Mesenchymal stem cell (in vitro differentiated cells and primary cell): ENCODE results near the gene TAAR9.

Experiments
- DNase-seq: peaks from one replicate; pipeline ENCODE4 v3.0.0-alpha.2; 2013
- H2AFZ ChIP-seq: one replicate; pipeline ENCODE4 v1.6.1; 2013; ENCODE audit warnings: low read depth, mild to moderate bottlenecking, control low read depth, inconsistent platforms, low read length, moderate library complexity
- H2AK5ac ChIP-seq: 2 replicates; pipeline ENCODE4 v1.6.1; 2013; ENCODE audit warnings: low read length, moderate library complexity, mild to moderate bottlenecking, inconsistent platforms; ENCODE audit not compliant: severe bottlenecking
- H2BK120ac ChIP-seq: one replicate; pipeline ENCODE4 v1.6.1; 2013; ENCODE audit warnings: low read depth, mild to moderate bottlenecking, inconsistent platforms, low read length, moderate library complexity
- H2BK12ac ChIP-seq, 2 experiments: one replicate each; pipeline ENCODE4 v1.6.1; 2013; ENCODE audit warnings: inconsistent platforms in 2 of 2, low read length in 2 of 2, mild to moderate bottlenecking in 2 of 2, moderate library complexity in 2 of 2, control low read depth in 1 of 2
- H2BK15ac ChIP-seq: one replicate; pipeline ENCODE4 v1.6.1; 2013; ENCODE audit warnings: mild to moderate bottlenecking, low read depth, inconsistent platforms; ENCODE audit not compliant: poor library complexity, severe bottlenecking
- H2BK5ac ChIP-seq: 2 replicates; pipeline ENCODE4 v1.6.1; 2013; ENCODE audit warnings: low read depth, mild to moderate bottlenecking, low read length, control low read depth, inconsistent platforms; ENCODE audit not compliant: poor library complexity, severe bottlenecking
- H3K14ac ChIP-seq, 2 experiments: one replicate each; pipeline ENCODE4 v1.6.1; 2013; ENCODE audit warnings: inconsistent platforms in 2 of 2, low read length in 2 of 2, control low read depth in 1 of 2, mild to moderate bottlenecking in 1 of 2, moderate library complexity in 1 of 2
- H3K18ac ChIP-seq, 2 experiments: one replicate each; pipeline ENCODE4 v1.6.1; 2013; ENCODE audit warnings: inconsistent platforms in 2 of 2, low read length in 2 of 2, control low read depth in 1 of 2, low read depth in 1 of 2, mild to moderate bottlenecking in 1 of 2
- H3K23ac ChIP-seq, 2 experiments: one replicate each; pipeline ENCODE4 v1.6.1; 2013; ENCODE audit warnings: inconsistent platforms in 2 of 2, low read length in 2 of 2, mild to moderate bottlenecking in 2 of 2, moderate library complexity in 2 of 2, control low read depth in 1 of 2
- H3K27ac ChIP-seq: 2 replicates; pipeline ENCODE4 v1.5.1; 2013; ENCODE audit warnings: mild to moderate bottlenecking, moderate library complexity, low read length, control low read depth, inconsistent platforms; ENCODE audit not compliant: poor library complexity, severe bottlenecking
- H3K27me3 ChIP-seq, 2 experiments: 2 replicates each; pipeline versions ENCODE4 v1.6.1 to v1.7.0; 2013; ENCODE audit warnings: low read length in 2 of 2, mild to moderate bottlenecking in 2 of 2, moderate library complexity in 2 of 2, control low read depth in 1 of 2, inconsistent platforms in 1 of 2; ENCODE audit not compliant: control insufficient read depth in 1 of 2, insufficient read depth in 1 of 2
- H3K36me3 ChIP-seq, 2 experiments: 2 replicates each; pipeline versions ENCODE4 v1.6.1 to v1.7.0; 2013; ENCODE audit warnings: low read length in 2 of 2, control low read depth in 1 of 2, inconsistent platforms in 1 of 2, low read depth in 1 of 2, mild to moderate bottlenecking in 1 of 2; ENCODE audit not compliant: insufficient read depth in 2 of 2, control insufficient read depth in 1 of 2
- H3K4ac ChIP-seq, 2 experiments: one replicate each; pipeline ENCODE4 v1.6.1; 2013; ENCODE audit warnings: inconsistent platforms in 2 of 2, low read length in 2 of 2, mild to moderate bottlenecking in 2 of 2, moderate library complexity in 2 of 2, control low read depth in 1 of 2, low read depth in 1 of 2
- H3K4me1 ChIP-seq: 2 replicates; pipeline ENCODE4 v1.6.1; 2013; ENCODE audit warnings: low read depth, low read length, control low read depth; ENCODE audit not compliant: control insufficient read depth, insufficient read depth
- H3K4me2 ChIP-seq: 2 replicates; pipeline ENCODE4 v1.6.1; 2013; ENCODE audit warnings: low read length, mild to moderate bottlenecking, inconsistent platforms; ENCODE audit not compliant: poor library complexity, severe bottlenecking
- H3K4me3 ChIP-seq, 2 experiments: 2 replicates each; pipeline versions ENCODE4 v1.5.1 to v1.7.0; 2013; ENCODE audit warnings: low read length in 2 of 2, mild to moderate bottlenecking in 2 of 2, control low read depth in 1 of 2, low read depth in 1 of 2; ENCODE audit not compliant: insufficient read depth in 1 of 2
- H3K79me1 ChIP-seq: replicated peaks from 2 replicates; pipeline ENCODE4 v1.6.1; 2013; ENCODE audit warnings: mild to moderate bottlenecking, control low read depth, low read length, inconsistent platforms; ENCODE audit not compliant: poor library complexity, severe bottlenecking
- H3K9ac ChIP-seq: 2 replicates; pipeline ENCODE4 v1.7.0; 2013; ENCODE audit warnings: mild to moderate bottlenecking, low read length, moderate library complexity
- H3K9me3 ChIP-seq: 2 replicates; pipeline ENCODE4 v1.7.0; 2013; ENCODE audit warnings: mild to moderate bottlenecking, low read length; ENCODE audit not compliant: control insufficient read depth
- H4K8ac ChIP-seq: one replicate; pipeline ENCODE4 v1.6.1; 2013; ENCODE audit warnings: inconsistent platforms, mild to moderate bottlenecking, low read length, moderate library complexity
- H4K91ac ChIP-seq: one replicate; pipeline ENCODE4 v1.6.1; 2013; ENCODE audit warnings: mild to moderate bottlenecking, low read length, inconsistent platforms
- WGBS: methylation state at CpG from one replicate; pipeline ENCODE4 v1.1.7; 2013; ENCODE audit warnings: mixed read lengths; 5-methylcytosine and 5-hydroxymethylcytosine counted together

The TAAR9 gene

DNA sequence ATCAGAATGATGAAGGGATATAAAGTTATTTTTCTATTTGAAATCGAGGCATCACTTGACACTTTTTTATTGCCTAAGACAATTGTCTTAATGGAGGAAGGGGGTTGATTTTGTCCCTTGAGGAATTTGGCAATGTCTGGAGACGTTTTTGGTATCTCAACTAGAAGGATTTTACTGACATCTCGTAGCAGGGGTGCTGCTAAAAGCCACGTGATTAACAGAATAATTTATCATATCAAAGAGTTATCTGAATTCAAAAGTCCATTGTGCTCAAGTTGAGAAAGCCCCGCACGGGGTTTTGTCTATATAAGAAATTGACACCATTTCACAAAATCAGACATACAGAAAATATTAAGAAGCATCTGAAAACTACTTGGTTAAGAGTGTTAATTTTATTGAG, 30.5 kb downstream of the TAAR9 start:
- no peak overlapping the region for H2AK5ac ChIP-seq
- H3K4ac ChIP-seq = no peak overlapping the region
- H2BK15ac ChIP-seq = no peak overlapping the region
- no peak overlapping the region for H3K4me2 ChIP-seq
- no peaks in the 10 kb centered on the region for H3K36me3 ChIP-seq
- no peaks in the 10 kb centered on the region for H3K79me1 ChIP-seq
- no peak overlapping the region for H4K8ac ChIP-seq
- H2BK12ac ChIP-seq = no peak overlapping the region
- no peak overlapping the region for H3K23ac ChIP-seq
- no peak overlapping the region for H2BK120ac ChIP-seq
- DNase-seq = no peak
- H3K4me1 ChIP-seq = no peaks in the 10 kb centered on the region
- peaks cover 6 to 33% of the 10 kb centered on the region in 2 experiments for H3K27me3 ChIP-seq
- no peak overlapping the region for H3K4me3 ChIP-seq
- 100% methylated on average over 1 of the region's 6 CpGs for WGBS
- H3K9ac ChIP-seq = no peak overlapping the region
- no peak overlapping the region for H3K14ac ChIP-seq
- H2AFZ ChIP-seq = no peak overlapping the region
- H4K91ac ChIP-seq = no peak overlapping the region
- H3K27ac ChIP-seq = no peak overlapping the region
- H3K9me3 ChIP-seq = no peaks in the 10 kb centered on the region
- no peak overlapping the region for H2BK5ac ChIP-seq
- H3K18ac ChIP-seq = no peak overlapping the region

DNA sequence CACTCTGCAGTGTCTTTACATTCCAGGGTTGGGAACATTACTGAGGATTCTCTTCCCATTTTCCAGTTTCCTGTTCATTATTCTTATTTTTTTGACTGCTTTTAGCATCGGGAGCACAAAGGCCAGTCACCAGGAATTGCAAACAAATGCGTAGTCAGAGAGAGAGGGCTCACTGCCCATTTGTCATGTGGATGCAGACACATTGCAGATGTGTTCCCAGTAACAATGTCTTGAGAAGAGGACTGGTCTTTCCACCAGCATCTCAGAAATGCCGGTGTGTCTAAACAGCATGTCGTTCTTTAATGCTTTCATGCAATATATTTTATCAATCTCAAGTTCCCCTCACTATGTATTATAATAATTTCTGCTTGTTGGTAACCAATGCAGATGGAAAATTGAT, 31.1 kb downstream of the TAAR9 start:
- no peak for DNase-seq
- Histone ChIP-seq H3K14ac (no peak overlapping the region), H3K9me3 (no peaks in the 10 kb centered on the region), H2BK12ac (no peak overlapping the region), H4K91ac (no peak overlapping the region), H3K27me3 (peaks cover 4 to 30% of the 10 kb centered on the region in 2 experiments), H2AFZ (no peak overlapping the region), H3K36me3 (no peaks in the 10 kb centered on the region), H3K4me3 (no peak overlapping the region), H2BK15ac (no peak overlapping the region), H3K23ac (no peak overlapping the region), H2BK120ac (no peak overlapping the region), H3K4me1 (no peaks in the 10 kb centered on the region), H2AK5ac (no peak overlapping the region), H3K79me1 (no peaks in the 10 kb centered on the region), H3K4me2 (no peak overlapping the region), H4K8ac (no peak overlapping the region), H3K9ac (no peak overlapping the region), H3K4ac (no peak overlapping the region), H3K27ac (no peak overlapping the region), H3K18ac (no peak overlapping the region), H2BK5ac (no peak overlapping the region)
- WGBS = 23% methylated on average over 2 of the region's 4 CpGs

DNA sequence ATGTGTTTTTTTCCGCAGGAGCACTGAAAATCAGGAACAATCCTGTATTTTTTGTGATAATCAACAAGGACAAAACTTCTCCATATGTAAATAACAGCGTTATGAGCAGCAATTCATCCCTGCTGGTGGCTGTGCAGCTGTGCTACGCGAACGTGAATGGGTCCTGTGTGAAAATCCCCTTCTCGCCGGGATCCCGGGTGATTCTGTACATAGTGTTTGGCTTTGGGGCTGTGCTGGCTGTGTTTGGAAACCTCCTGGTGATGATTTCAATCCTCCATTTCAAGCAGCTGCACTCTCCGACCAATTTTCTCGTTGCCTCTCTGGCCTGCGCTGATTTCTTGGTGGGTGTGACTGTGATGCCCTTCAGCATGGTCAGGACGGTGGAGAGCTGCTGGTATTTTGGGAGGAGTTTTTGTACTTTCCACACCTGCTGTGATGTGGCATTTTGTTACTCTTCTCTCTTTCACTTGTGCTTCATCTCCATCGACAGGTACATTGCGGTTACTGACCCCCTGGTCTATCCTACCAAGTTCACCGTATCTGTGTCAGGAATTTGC, 32.2 kb downstream of the TAAR9 start, which contains the start of gene TAAR6:
TSS of gene TAAR6 (plus strand) at position 102 of the 557 bp plus-strand sequence. CDS start at position 102, 0 bp downstream.
- Histone ChIP-seq H3K36me3 (no peaks in the 10 kb centered on the region), H3K4ac (no peak within 1 kb of the TSS), H2BK12ac (no peak within 1 kb of the TSS), H3K9me3 (no peaks in the 10 kb centered on the region), H3K9ac (no peak within 1 kb of the TSS), H2AFZ (no peak within 1 kb of the TSS), H2AK5ac (no peak within 1 kb of the TSS), H3K27ac (no peak within 1 kb of the TSS), H3K4me1 (no peaks in the 10 kb centered on the region), H3K18ac (no peak within 1 kb of the TSS), H2BK15ac (no peak within 1 kb of the TSS), H3K4me3 (no peak within 1 kb of the TSS), H3K79me1 (no peaks in the 10 kb centered on the region), H2BK5ac (no peak within 1 kb of the TSS), H3K27me3 (peaks cover 4 to 27% of the 10 kb centered on the region in 2 experiments), H3K14ac (no peak within 1 kb of the TSS), H3K23ac (no peak within 1 kb of the TSS), H2BK120ac (no peak within 1 kb of the TSS), H3K4me2 (no peak within 1 kb of the TSS), H4K91ac (no peak within 1 kb of the TSS), H4K8ac (no peak within 1 kb of the TSS)
- WGBS = 93% methylated on average over 15 of the region's 15 CpGs
- DNase-seq = no peak

DNA sequence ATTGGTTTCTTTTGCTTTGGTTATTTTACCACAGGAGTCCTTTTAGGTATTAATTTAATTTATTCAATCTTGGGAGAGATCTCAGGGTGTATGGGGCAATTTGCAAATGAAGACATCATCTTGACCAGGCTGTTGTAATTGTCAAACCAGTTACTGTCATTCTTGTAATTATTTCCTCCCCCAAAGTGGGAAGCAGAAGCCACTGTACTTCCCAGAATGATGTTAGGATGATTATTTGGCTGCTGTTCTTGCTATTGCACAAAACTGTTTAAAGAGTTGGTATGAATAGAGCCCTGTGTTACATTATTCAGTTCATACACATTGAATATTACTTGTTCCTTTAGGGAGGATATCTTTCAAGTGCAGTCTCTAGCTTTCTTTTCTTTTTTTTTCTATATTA, 33.7 kb downstream of the TAAR9 start:
- Histone ChIP-seq H3K14ac (no peak overlapping the region), H4K91ac (no peak overlapping the region), H2AK5ac (no peak overlapping the region), H3K36me3 (no peaks in the 10 kb centered on the region), H3K4me2 (no peak overlapping the region), H3K4ac (no peak overlapping the region), H2BK5ac (no peak overlapping the region), H3K23ac (no peak overlapping the region), H3K27ac (no peak overlapping the region), H2BK120ac (no peak overlapping the region), H2BK12ac (no peak overlapping the region), H2BK15ac (no peak overlapping the region), H3K27me3 (peaks cover 4 to 27% of the 10 kb centered on the region in 2 experiments), H2AFZ (no peak overlapping the region), H3K4me3 (no peak overlapping the region), H3K4me1 (no peaks in the 10 kb centered on the region), H4K8ac (no peak overlapping the region), H3K18ac (no peak overlapping the region), H3K79me1 (no peaks in the 10 kb centered on the region), H3K9me3 (no peaks in the 10 kb centered on the region), H3K9ac (no peak overlapping the region)
- DNase-seq = no peak
